ENCODE results near the gene KAT2A.
A peak's percentile ranks its signal among the peaks of the same experiment; 100 is the strongest.

The KAT2A gene

GRCh38 chr17:42133461-42134041, 12.4 kb upstream of the KAT2A start:
- no peak for DNase-seq (ENCODE audit: low read depth)
- no peak overlapping the region for H3K4me3 ChIP-seq (ENCODE audit: low read depth, low read length)
- no peak for TF ChIP-seq CTCF (conservative IDR thresholded peaks at IDR 0.05; ENCODE audit: low read depth, low read length)

- TF ChIP-seq CTCF (conservative IDR thresholded peaks at IDR 0.05; ENCODE audit: low read depth, low read length), result no peak
- DNase-seq (ENCODE audit: low read depth), result peak; percentile 69
- no peak overlapping the region for H3K4me3 ChIP-seq (ENCODE audit: low read depth, low read length)
These were observed 11.8 kb upstream of the KAT2A start for GRCh38 chr17:42132941-42133340.

- TF ChIP-seq CTCF (conservative IDR thresholded peaks at IDR 0.05; ENCODE audit: low read depth, low read length), result no peak
- no peak overlapping the region for H3K4me3 ChIP-seq (ENCODE audit: low read depth, low read length)
- peak; percentile 35 for DNase-seq (ENCODE audit: low read depth)
These were observed 10.8 kb upstream of the KAT2A start for GRCh38 chr17:42131981-42132432.

- TF ChIP-seq CTCF (conservative IDR thresholded peaks at IDR 0.05; ENCODE audit: low read depth, low read length), result no peak
- no peak overlapping the region for H3K4me3 ChIP-seq (ENCODE audit: low read depth, low read length)
- DNase-seq (ENCODE audit: low read depth), result no peak
These were observed 10.1 kb upstream of the KAT2A start for GRCh38 chr17:42131232-42131631.

- no peak for DNase-seq (ENCODE audit: low read depth)
- TF ChIP-seq CTCF (conservative IDR thresholded peaks at IDR 0.05; ENCODE audit: low read depth, low read length), result no peak
- H3K4me3 ChIP-seq (ENCODE audit: low read depth, low read length), result no peak overlapping the region
These were observed 9.3 kb upstream of the KAT2A start for GRCh38 chr17:42130310-42130936.

GRCh38 chr17:42129109-42129837, 8.1 kb upstream of the KAT2A start:
- DNase-seq (ENCODE audit: low read depth), result no peak
- no peak overlapping the region for H3K4me3 ChIP-seq (ENCODE audit: low read depth, low read length)
- TF ChIP-seq CTCF (conservative IDR thresholded peaks at IDR 0.05; ENCODE audit: low read depth, low read length), result no peak

Measured in choroid plexus epithelial cell (primary cell).